Prostate gland (tissue), 2 donors: ENCODE data around the gene PLEKHM3. TPM values are rescaled to one million over a fixed set of nuclear protein-coding genes. Genes with fewer than 3 reads are reported as not detected.

Experiments used
- DNase-seq: peaks from one replicate; pipeline ENCODE4 v3.0.0-alpha.2; 2019; ENCODE audit warnings: low spot score
- H3K27ac ChIP-seq, 2 donors: fragments of 200-600 bp; sonication (generic); 2 replicates each; pipeline ENCODE4 v1.5.1; 2017 to 2019
- H3K27me3 ChIP-seq: fragments of 200-600 bp; sonication (generic); replicated peaks from 2 replicates; pipeline ENCODE4 v1.5.1; 2019; ENCODE audit not compliant: insufficient read depth
- H3K36me3 ChIP-seq, 2 donors: fragments of 200-600 bp; sonication (generic); 1 replicate in 1 of 2; 2 replicates in 1 of 2; pipeline versions ENCODE4 v1.5.1 to v1.8.1; 2017 to 2019
- H3K4me1 ChIP-seq: fragments of 200-600 bp; sonication (generic); replicated peaks from 2 replicates; pipeline ENCODE4 v1.5.1; 2019
- H3K4me3 ChIP-seq, 2 donors: fragments of 200-600 bp; sonication (generic); 2 replicates each; pipeline ENCODE4 v1.5.1; 2017 to 2019
- H3K9me3 ChIP-seq: fragments of 200-600 bp; sonication (generic); 2 replicates; pipeline ENCODE4 v1.5.1; 2017
- CTCF ChIP-seq, 4 experiments: fragments of 200-600 bp in 2 of 4; fragments of 450-650 bp in 2 of 4; sonication (generic) in 2 of 4; IDR thresholded peaks; 1 replicate in 3 of 4; 2 replicates in 1 of 4; pipeline ENCODE4 v1.5.1; 2016 to 2019; ENCODE audit warnings: antibody characterized with exemption in 4 of 4, mild to moderate bottlenecking in 2 of 4, moderate library complexity in 2 of 4
- POLR2A ChIP-seq: fragments of 450-650 bp; IDR thresholded peaks from one replicate; pipeline ENCODE4 v1.6.1; 2016; ENCODE audit warnings: antibody characterized with exemption, mild to moderate bottlenecking
- POLR2AphosphoS5 ChIP-seq: sonication (generic); formaldehyde crosslinking; IDR thresholded peaks from one replicate; pipeline ENCODE4 v1.6.1; 2017; ENCODE audit warnings: antibody characterized with exemption
- WGBS: methylation state at CpG from one replicate; pipeline ENCODE4 v1.1.5; 2018; 5-methylcytosine and 5-hydroxymethylcytosine counted together
- intact Hi-C: fragments of 100-400 bp; cut with DNase I; formaldehyde crosslinking; loops from one replicate; pipeline ENCODE4 v1.14.2; 2022
- total RNA-seq, 2 donors: library from RNA; depleted of rRNA; stranded (reverse); fragments of >200 nt; gene quantifications; one replicate each; pipeline ENCODE4 v1.1.0, GENCODE V29; 2016

The PLEKHM3 gene
- total RNA-seq, 2 donors from 2014 or later = 17.0 to 28.6 TPM

GRCh38 chr2:207790898-207791297 is 234.4 kb downstream of the PLEKHM3 start:
- no peak for TF ChIP-seq POLR2AphosphoS5
- TF ChIP-seq POLR2A = no peak
- TF ChIP-seq CTCF (IDR thresholded peaks at IDR 0.05) = no peak
- Histone ChIP-seq H3K4me1 (peaks cover 3% of the 10 kb centered on the region), H3K4me3 (no peak overlapping the region), H3K9me3 (no peaks in the 10 kb centered on the region), H3K36me3 (no peaks in the 10 kb centered on the region), H3K27me3 (no peaks in the 10 kb centered on the region), H3K27ac (no peak overlapping the region)
- intact Hi-C loops = no loop called here
- DNase-seq = no peak
- WGBS = 87% methylated on average over 1 of the region's 1 CpG

GRCh38 chr2:207787800-207788199 is 237.5 kb downstream of the PLEKHM3 start:
- intact Hi-C loops = no loop called here
- no peaks in the 10 kb centered on the region for H3K36me3 ChIP-seq
- H3K4me1 ChIP-seq = peaks cover 3% of the 10 kb centered on the region
- no peak for DNase-seq
- no peak overlapping the region for H3K27ac ChIP-seq
- WGBS = 52% methylated on average over 4 of the region's 4 CpGs
- H3K9me3 ChIP-seq = no peaks in the 10 kb centered on the region
- no peak for TF ChIP-seq POLR2A
- TF ChIP-seq CTCF (IDR thresholded peaks at IDR 0.05) = no peak
- TF ChIP-seq POLR2AphosphoS5 = no peak
- no peaks in the 10 kb centered on the region for H3K27me3 ChIP-seq
- H3K4me3 ChIP-seq = no peak overlapping the region

GRCh38 chr2:207787017-207787416 is 238.3 kb downstream of the PLEKHM3 start:
- 85% methylated on average over 3 of the region's 3 CpGs for WGBS
- Histone ChIP-seq H3K9me3 (no peaks in the 10 kb centered on the region), H3K27ac (no peak overlapping the region), H3K36me3 (no peaks in the 10 kb centered on the region), H3K4me1 (peaks cover 2% of the 10 kb centered on the region), H3K27me3 (no peaks in the 10 kb centered on the region), H3K4me3 (no peak overlapping the region)
- intact Hi-C loops = no loop called here
- no peak for DNase-seq
- TF ChIP-seq POLR2A (no peak), POLR2AphosphoS5 (no peak), CTCF (IDR thresholded peaks at IDR 0.05) (no peak)

GRCh38 chr2:207784898-207785297 is 240.4 kb downstream of the PLEKHM3 start:
- Histone ChIP-seq H3K36me3 (no peaks in the 10 kb centered on the region), H3K27me3 (no peaks in the 10 kb centered on the region), H3K27ac (no peak overlapping the region), H3K4me1 (no peaks in the 10 kb centered on the region), H3K4me3 (no peak overlapping the region), H3K9me3 (no peaks in the 10 kb centered on the region)
- intact Hi-C loops = no loop called here
- no peak for DNase-seq
- WGBS = 80% methylated on average over 5 of the region's 5 CpGs
- no peak for TF ChIP-seq POLR2A
- no peak for TF ChIP-seq POLR2AphosphoS5

- WGBS = 94% methylated on average over 2 of the region's 2 CpGs
- Histone ChIP-seq H3K9me3 (no peaks in the 10 kb centered on the region), H3K4me1 (no peaks in the 10 kb centered on the region), H3K4me3 (no peak overlapping the region), H3K27me3 (no peaks in the 10 kb centered on the region), H3K36me3 (no peaks in the 10 kb centered on the region), H3K27ac (no peak overlapping the region)
- DNase-seq = no peak
- TF ChIP-seq POLR2AphosphoS5 (no peak), CTCF (IDR thresholded peaks at IDR 0.05) (no peak), POLR2A (no peak)
- intact Hi-C loops = no loop called here
Measured at GRCh38 chr2:207783514-207783913, 241.8 kb downstream of the PLEKHM3 start.
